Right lobe of liver (tissue), 6 donors: ENCODE measurements around the gene TWIST2. TPM values are rescaled to one million over a fixed set of nuclear protein-coding genes. Genes with fewer than 3 reads are reported as not detected.

Experiments used
- ATAC-seq, 4 donors: fragments of 200-7000 bp; cut with Tn5 transposase; one replicate each; pipeline ENCODE4 v1.9.1; 2020; ENCODE audit warnings: mild to moderate bottlenecking in 4 of 4, moderate library complexity in 4 of 4
- DNase-seq, 3 donors: peaks; one replicate each; pipeline ENCODE4 v3.0.0-alpha.2; 2020
- H3K27ac ChIP-seq, 3 donors: fragments of 200-600 bp; one replicate each; pipeline ENCODE4 v1.8.0; 2022
- H3K27me3 ChIP-seq, 2 donors: fragments of 200-600 bp; one replicate each; pipeline ENCODE4 v1.8.0; 2022
- H3K36me3 ChIP-seq, 4 donors: fragments of 200-600 bp; sonication (generic) in 1 of 4; one replicate each; pipeline versions ENCODE4 v1.5.1 to v1.8.0; 2017 to 2022; ENCODE audit warnings: control low read depth in 1 of 4
- H3K4me1 ChIP-seq, 4 donors: fragments of 200-600 bp; sonication (generic) in 1 of 4; one replicate each; pipeline versions ENCODE4 v1.5.1 to v1.8.0; 2017 to 2022; ENCODE audit warnings: control low read depth in 1 of 4
- H3K4me3 ChIP-seq, 3 donors: fragments of 200-600 bp; one replicate each; pipeline ENCODE4 v1.8.0; 2022
- H3K9me3 ChIP-seq, 4 donors: fragments of 200-600 bp; sonication (generic) in 1 of 4; one replicate each; pipeline versions ENCODE4 v1.5.1 to v1.8.0; 2017 to 2022; ENCODE audit warnings: control low read depth in 1 of 4
- CTCF ChIP-seq, 4 donors: fragments of 200-600 bp in 3 of 4; fragments of 450-650 bp in 1 of 4; IDR thresholded peaks; one replicate each; pipeline versions ENCODE4 v1.5.1 to v1.8.0; 2016 to 2022; ENCODE audit warnings: antibody characterized with exemption in 4 of 4, mild to moderate bottlenecking in 2 of 4
- POLR2A ChIP-seq: fragments of 450-650 bp; IDR thresholded peaks from one replicate; pipeline ENCODE4 v1.6.1; 2017; ENCODE audit warnings: antibody characterized with exemption, mild to moderate bottlenecking
- WGBS: methylation state at CpG from one replicate; pipeline ENCODE4 v1.1.6; 2018; ENCODE audit warnings: low coverage, low lambda C conversion rate; ENCODE audit not compliant: insufficient coverage; ENCODE audit errors: missing lambda C conversion rate; 5-methylcytosine and 5-hydroxymethylcytosine counted together
- intact Hi-C, 2 donors: fragments of 100-400 bp; cut with DNase I; formaldehyde crosslinking; loops; one replicate each; pipeline versions ENCODE4 v1.11.2 to v1.14.1; 2022
- total RNA-seq, 6 experiments: library from RNA; depleted of rRNA in 2 of 6; stranded (reverse); fragments of >200 nt in 2 of 6; fragmentation: NEBNext Ultra II Directional in 3 of 6; extraction: Animal tissue kit (Norgen Biotek cat#: 25700) in 3 of 6; gene quantifications; one replicate each; pipeline versions ENCODE4 v1.1.0 to v1.2.4, GENCODE V29; 2016 to 2023
- donor health status: DM: no; HTN: yes; CAD: no.
- donor health status: DM: no; HTN: no; CAD: no.
- donor health status: DM: no; HTN: no; CAD: no.
- donor health status: DM: no; HTN: yes; CAD: no.
- donor health status: DM: no; HTN: yes; CAD: no.

TWIST2 gene
- total RNA-seq, 6 experiments from 2014 or later = 0.15 to 0.56 (median 0.18) TPM; not detected in 3

DNA sequence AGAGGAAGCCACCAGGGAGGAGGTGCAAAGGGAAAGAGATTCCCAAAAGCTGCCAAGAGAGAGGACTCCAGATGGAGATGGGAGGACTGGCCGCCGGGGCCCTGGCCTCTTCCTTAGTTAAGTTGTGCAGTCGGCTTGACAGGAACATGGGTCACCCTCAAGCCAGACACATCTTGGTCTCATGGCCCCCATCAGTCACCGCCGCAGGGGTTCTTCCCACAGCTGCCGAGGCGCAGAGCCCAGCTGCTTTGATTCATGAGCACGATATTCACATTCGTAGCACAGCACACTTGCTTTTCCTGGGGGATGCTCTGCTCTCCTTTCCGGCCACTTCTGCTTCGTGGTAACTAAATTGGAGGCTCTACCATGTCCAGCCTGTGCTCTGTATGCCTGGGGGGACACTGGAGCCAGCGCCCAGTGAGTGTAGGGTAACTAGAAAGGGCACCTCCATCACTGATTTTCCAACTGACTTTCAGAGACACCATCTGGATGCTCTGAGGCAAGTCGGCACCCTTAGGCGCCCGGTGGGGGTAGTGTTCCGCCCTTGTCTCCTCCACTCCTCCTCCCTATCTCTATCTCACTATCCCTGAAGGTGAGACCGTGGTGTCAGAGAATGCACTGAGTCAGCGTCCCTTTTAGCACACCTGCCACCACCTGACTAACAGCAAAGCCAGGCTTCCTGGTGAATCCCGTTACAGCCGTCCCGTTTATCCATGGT is 13.3 kb downstream of the TWIST2 start:
- ATAC-seq (no peak), DNase-seq (no peak)
- no peak overlapping the region for H3K4me3 ChIP-seq
- no peaks in the 10 kb centered on the region for H3K36me3 ChIP-seq
- H3K9me3 ChIP-seq = no peaks in the 10 kb centered on the region
- H3K27ac ChIP-seq = no peak overlapping the region
- intact Hi-C loops = no loop called here
- TF ChIP-seq POLR2A = no peak
- TF ChIP-seq CTCF (IDR thresholded peaks at IDR 0.05) = no peak
- H3K27me3 ChIP-seq = no peaks in the 10 kb centered on the region
- 82% methylated on average over 10 of the region's 21 CpGs for WGBS
- no peaks in the 10 kb centered on the region for H3K4me1 ChIP-seq

GRCh38 chr2:238861766-238862315 is 14.0 kb downstream of the TWIST2 start:
- no peak for DNase-seq
- Histone ChIP-seq H3K27me3 (no peaks in the 10 kb centered on the region), H3K36me3 (no peaks in the 10 kb centered on the region), H3K4me3 (no peak overlapping the region), H3K4me1 (no peaks in the 10 kb centered on the region), H3K9me3 (no peaks in the 10 kb centered on the region), H3K27ac (no peak overlapping the region)
- intact Hi-C loops = no loop called here
- WGBS = 71% methylated on average over 8 of the region's 10 CpGs
- TF ChIP-seq CTCF (IDR thresholded peaks at IDR 0.05) (no peak), POLR2A (no peak)
- ATAC-seq = no peak

GRCh38 chr2:238862701-238863100 is 14.8 kb downstream of the TWIST2 start:
- H3K4me3 ChIP-seq = no peak overlapping the region
- intact Hi-C loops = no loop called here
- WGBS = 70% methylated on average over 5 of the region's 5 CpGs
- no peaks in the 10 kb centered on the region for H3K9me3 ChIP-seq
- DNase-seq (no peak), ATAC-seq (no peak)
- no peak for TF ChIP-seq CTCF (IDR thresholded peaks at IDR 0.05)
- TF ChIP-seq POLR2A = no peak
- H3K27me3 ChIP-seq = no peaks in the 10 kb centered on the region
- no peaks in the 10 kb centered on the region for H3K4me1 ChIP-seq
- H3K36me3 ChIP-seq = no peaks in the 10 kb centered on the region
- no peak overlapping the region for H3K27ac ChIP-seq

- no peaks in the 10 kb centered on the region for H3K4me1 ChIP-seq
- DNase-seq (no peak), ATAC-seq (no peak)
- no peaks in the 10 kb centered on the region for H3K9me3 ChIP-seq
- H3K36me3 ChIP-seq = no peaks in the 10 kb centered on the region
- WGBS = 93% methylated on average over 9 of the region's 14 CpGs
- TF ChIP-seq CTCF (IDR thresholded peaks at IDR 0.05) (no peak), POLR2A (no peak)
- no peak overlapping the region for H3K27ac ChIP-seq
- no peaks in the 10 kb centered on the region for H3K27me3 ChIP-seq
- intact Hi-C loops = no loop called here
- no peak overlapping the region for H3K4me3 ChIP-seq
These were observed 15.3 kb downstream of the TWIST2 start for GRCh38 chr2:238863231-238863630.
